Measurements from ENCODE around the gene ARID5B.

Gene ARID5B

GRCh38 chr10:61993711-61994401, 92.4 kb downstream of the ARID5B start:
- Histone ChIP-seq H3K4me3 (ENCODE audit: insufficient read length, low read depth) (no peak overlapping the region), H3K9ac (ENCODE audit: insufficient read length, low read depth) (no peak overlapping the region), H3K9me3 (ENCODE audit: insufficient read depth, low read length) (no peaks in the 10 kb centered on the region), H3K27me3 (ENCODE audit: insufficient read depth, insufficient read length) (no peaks in the 10 kb centered on the region), H3K4me1 (ENCODE audit: insufficient read depth, insufficient read length) (no peaks in the 10 kb centered on the region), H3K36me3 (ENCODE audit: insufficient read depth, insufficient read length, low read length) (no peaks in the 10 kb centered on the region)
- TF ChIP-seq ZNF274 (IDR thresholded peaks at IDR 0.05; ENCODE audit: low read depth, low read length) (no peak), SUZ12 (IDR thresholded peaks at IDR 0.05; ENCODE audit: extremely low read depth, insufficient read depth, insufficient read length) (no peak), YY1 (IDR thresholded peaks at IDR 0.05; ENCODE audit: insufficient read depth, insufficient read length) (no peak)
- no peak for DNase-seq (ENCODE audit: low read depth, low spot score)

- Histone ChIP-seq H3K27me3 (ENCODE audit: insufficient read depth, insufficient read length) (no peaks in the 10 kb centered on the region), H3K9me3 (ENCODE audit: insufficient read depth, low read length) (no peaks in the 10 kb centered on the region), H3K4me3 (ENCODE audit: insufficient read length, low read depth) (no peak overlapping the region), H3K36me3 (ENCODE audit: insufficient read depth, insufficient read length, low read length) (no peaks in the 10 kb centered on the region), H3K9ac (ENCODE audit: insufficient read length, low read depth) (no peak overlapping the region), H3K4me1 (ENCODE audit: insufficient read depth, insufficient read length) (no peaks in the 10 kb centered on the region)
- DNase-seq (ENCODE audit: low read depth, low spot score) = no peak
- TF ChIP-seq SUZ12 (IDR thresholded peaks at IDR 0.05; ENCODE audit: extremely low read depth, insufficient read depth, insufficient read length) (no peak), ZNF274 (IDR thresholded peaks at IDR 0.05; ENCODE audit: low read depth, low read length) (no peak), YY1 (IDR thresholded peaks at IDR 0.05; ENCODE audit: insufficient read depth, insufficient read length) (no peak)
Observed at GRCh38 chr10:61994405-61995219, 93.1 kb downstream of the ARID5B start.

GRCh38 chr10:61995220-61995503, 93.7 kb downstream of the ARID5B start:
- H3K9me3 ChIP-seq (ENCODE audit: insufficient read depth, low read length) = no peaks in the 10 kb centered on the region
- TF ChIP-seq SUZ12 (IDR thresholded peaks at IDR 0.05; ENCODE audit: extremely low read depth, insufficient read depth, insufficient read length) (no peak), ZNF274 (IDR thresholded peaks at IDR 0.05; ENCODE audit: low read depth, low read length) (no peak), YY1 (IDR thresholded peaks at IDR 0.05; ENCODE audit: insufficient read depth, insufficient read length) (no peak)
- no peaks in the 10 kb centered on the region for H3K36me3 ChIP-seq (ENCODE audit: insufficient read depth, insufficient read length, low read length)
- no peaks in the 10 kb centered on the region for H3K27me3 ChIP-seq (ENCODE audit: insufficient read depth, insufficient read length)
- H3K4me1 ChIP-seq (ENCODE audit: insufficient read depth, insufficient read length) = no peaks in the 10 kb centered on the region
- no peak overlapping the region for H3K9ac ChIP-seq (ENCODE audit: insufficient read length, low read depth)
- no peak overlapping the region for H3K4me3 ChIP-seq (ENCODE audit: insufficient read length, low read depth)
- no peak for DNase-seq (ENCODE audit: low read depth, low spot score)

GRCh38 chr10:61998937-61999336, 97.4 kb downstream of the ARID5B start:
- Histone ChIP-seq H3K4me3 (ENCODE audit: insufficient read length, low read depth) (no peak overlapping the region), H3K27me3 (ENCODE audit: insufficient read depth, insufficient read length) (no peaks in the 10 kb centered on the region), H3K4me1 (ENCODE audit: insufficient read depth, insufficient read length) (no peaks in the 10 kb centered on the region), H3K9ac (ENCODE audit: insufficient read length, low read depth) (no peak overlapping the region), H3K36me3 (ENCODE audit: insufficient read depth, insufficient read length, low read length) (no peaks in the 10 kb centered on the region), H3K9me3 (ENCODE audit: insufficient read depth, low read length) (no peaks in the 10 kb centered on the region)
- TF ChIP-seq SUZ12 (IDR thresholded peaks at IDR 0.05; ENCODE audit: extremely low read depth, insufficient read depth, insufficient read length) (no peak), YY1 (IDR thresholded peaks at IDR 0.05; ENCODE audit: insufficient read depth, insufficient read length) (no peak), ZNF274 (IDR thresholded peaks at IDR 0.05; ENCODE audit: low read depth, low read length) (no peak)
- no peak for DNase-seq (ENCODE audit: low read depth, low spot score)

GRCh38 chr10:62000037-62000603, 98.6 kb downstream of the ARID5B start:
- no peak for DNase-seq (ENCODE audit: low read depth, low spot score)
- TF ChIP-seq ZNF274 (IDR thresholded peaks at IDR 0.05; ENCODE audit: low read depth, low read length) (no peak), YY1 (IDR thresholded peaks at IDR 0.05; ENCODE audit: insufficient read depth, insufficient read length) (no peak), SUZ12 (IDR thresholded peaks at IDR 0.05; ENCODE audit: extremely low read depth, insufficient read depth, insufficient read length) (no peak)
- H3K27me3 ChIP-seq (ENCODE audit: insufficient read depth, insufficient read length) = no peaks in the 10 kb centered on the region
- no peak overlapping the region for H3K9ac ChIP-seq (ENCODE audit: insufficient read length, low read depth)
- H3K36me3 ChIP-seq (ENCODE audit: insufficient read depth, insufficient read length, low read length) = no peaks in the 10 kb centered on the region
- H3K4me1 ChIP-seq (ENCODE audit: insufficient read depth, insufficient read length) = no peaks in the 10 kb centered on the region
- H3K9me3 ChIP-seq (ENCODE audit: insufficient read depth, low read length) = no peaks in the 10 kb centered on the region
- H3K4me3 ChIP-seq (ENCODE audit: insufficient read length, low read depth) = no peak overlapping the region

GRCh38 chr10:62000726-62001125, 99.2 kb downstream of the ARID5B start:
- DNase-seq (ENCODE audit: low read depth, low spot score) = no peak
- Histone ChIP-seq H3K9ac (ENCODE audit: insufficient read length, low read depth) (no peak overlapping the region), H3K4me1 (ENCODE audit: insufficient read depth, insufficient read length) (no peaks in the 10 kb centered on the region), H3K27me3 (ENCODE audit: insufficient read depth, insufficient read length) (no peaks in the 10 kb centered on the region), H3K36me3 (ENCODE audit: insufficient read depth, insufficient read length, low read length) (no peaks in the 10 kb centered on the region), H3K9me3 (ENCODE audit: insufficient read depth, low read length) (no peaks in the 10 kb centered on the region), H3K4me3 (ENCODE audit: insufficient read length, low read depth) (no peak overlapping the region)
- TF ChIP-seq SUZ12 (IDR thresholded peaks at IDR 0.05; ENCODE audit: extremely low read depth, insufficient read depth, insufficient read length) (no peak), YY1 (IDR thresholded peaks at IDR 0.05; ENCODE audit: insufficient read depth, insufficient read length) (no peak), ZNF274 (IDR thresholded peaks at IDR 0.05; ENCODE audit: low read depth, low read length) (no peak)

- no peak for DNase-seq (ENCODE audit: low read depth, low spot score)
- H3K9ac ChIP-seq (ENCODE audit: insufficient read length, low read depth) = no peak overlapping the region
- no peaks in the 10 kb centered on the region for H3K36me3 ChIP-seq (ENCODE audit: insufficient read depth, insufficient read length, low read length)
- TF ChIP-seq YY1 (IDR thresholded peaks at IDR 0.05; ENCODE audit: insufficient read depth, insufficient read length) (no peak), ZNF274 (IDR thresholded peaks at IDR 0.05; ENCODE audit: low read depth, low read length) (no peak), SUZ12 (IDR thresholded peaks at IDR 0.05; ENCODE audit: extremely low read depth, insufficient read depth, insufficient read length) (no peak)
- H3K4me3 ChIP-seq (ENCODE audit: insufficient read length, low read depth) = no peak overlapping the region
- H3K4me1 ChIP-seq (ENCODE audit: insufficient read depth, insufficient read length) = no peaks in the 10 kb centered on the region
- no peaks in the 10 kb centered on the region for H3K9me3 ChIP-seq (ENCODE audit: insufficient read depth, low read length)
- H3K27me3 ChIP-seq (ENCODE audit: insufficient read depth, insufficient read length) = no peaks in the 10 kb centered on the region
Observed at GRCh38 chr10:62001898-62002297, 100.4 kb downstream of the ARID5B start.

Measured in NT2/D1 (cell line).